Islet of Langerhans (tissue), 1 donor: ENCODE data around the gene OR4Q2.
"Not testable (repeated sequence)": the region's sequence is repeated elsewhere in the genome, so short reads cannot be mapped to it uniquely, and the experiment has no call there.

Experiments
- FAIRE-seq: peaks from one replicate; lab custom pipeline; 2011; peaks lifted over from hg19 to GRCh38; lab: Jason Lieb, UNC

Gene OR4Q2

GRCh38 chr14:20001863-20002262 is at the start of gene OR4Q2:
Gene OR4Q2, plus strand, starts transcription at chr14:20002163.
- FAIRE-seq, result no peak

- not testable (repeated sequence) for FAIRE-seq
Observed at GRCh38 chr14:19969735-19970134, 32.2 kb upstream of the OR4Q2 start.

GRCh38 chr14:19974844-19975243 is 27.1 kb upstream of the OR4Q2 start:
- no peak for FAIRE-seq

- FAIRE-seq, result no peak
Observed at GRCh38 chr14:19975291-19975690, 26.7 kb upstream of the OR4Q2 start, which contains the start of gene OR4K15. Gene OR4K15, plus strand, starts transcription at chr14:19975591. Its CDS starts 0 bp downstream, at chr14:19975591.

- no peak for FAIRE-seq
Observed at GRCh38 chr14:19993438-19993837, 8.5 kb upstream of the OR4Q2 start.

GRCh38 chr14:20002319-20002718 is 356 bp downstream of the OR4Q2 start:
- no peak for FAIRE-seq

GRCh38 chr14:20008156-20008555 is 6.2 kb downstream of the OR4Q2 start:
- FAIRE-seq, result no peak

- FAIRE-seq, result no peak
Observed at GRCh38 chr14:20019257-20019865, 17.4 kb downstream of the OR4Q2 start, which contains the start of gene OR4K14. Gene OR4K14, minus strand, starts transcription at chr14:20019307. Its CDS starts 4,114 bp downstream, at chr14:20015193.

GRCh38 chr14:20031058-20031457 is 29.1 kb downstream of the OR4Q2 start:
- FAIRE-seq, result no peak

GRCh38 chr14:20035449-20035848 is 33.5 kb downstream of the OR4Q2 start:
- no peak for FAIRE-seq

- no peak for FAIRE-seq
Observed at GRCh38 chr14:20035938-20036337, 34.0 kb downstream of the OR4Q2 start, which contains the start of gene OR4K13. Gene OR4K13, minus strand, starts transcription at chr14:20036038. Its CDS starts 1,280 bp downstream, at chr14:20034758.

GRCh38 chr14:20044243-20044642 is 42.3 kb downstream of the OR4Q2 start:
- no peak for FAIRE-seq

- FAIRE-seq, result no peak
Observed at GRCh38 chr14:20048202-20048601, 46.2 kb downstream of the OR4Q2 start.
